ENCODE results near the gene RPS2.
A peak's percentile ranks its signal among the peaks of the same experiment; 100 is the strongest.
"Not testable (repeated sequence)": the region's sequence is repeated elsewhere in the genome, so short reads cannot be mapped to it uniquely, and the experiment has no call there.

Gene RPS2

DNA sequence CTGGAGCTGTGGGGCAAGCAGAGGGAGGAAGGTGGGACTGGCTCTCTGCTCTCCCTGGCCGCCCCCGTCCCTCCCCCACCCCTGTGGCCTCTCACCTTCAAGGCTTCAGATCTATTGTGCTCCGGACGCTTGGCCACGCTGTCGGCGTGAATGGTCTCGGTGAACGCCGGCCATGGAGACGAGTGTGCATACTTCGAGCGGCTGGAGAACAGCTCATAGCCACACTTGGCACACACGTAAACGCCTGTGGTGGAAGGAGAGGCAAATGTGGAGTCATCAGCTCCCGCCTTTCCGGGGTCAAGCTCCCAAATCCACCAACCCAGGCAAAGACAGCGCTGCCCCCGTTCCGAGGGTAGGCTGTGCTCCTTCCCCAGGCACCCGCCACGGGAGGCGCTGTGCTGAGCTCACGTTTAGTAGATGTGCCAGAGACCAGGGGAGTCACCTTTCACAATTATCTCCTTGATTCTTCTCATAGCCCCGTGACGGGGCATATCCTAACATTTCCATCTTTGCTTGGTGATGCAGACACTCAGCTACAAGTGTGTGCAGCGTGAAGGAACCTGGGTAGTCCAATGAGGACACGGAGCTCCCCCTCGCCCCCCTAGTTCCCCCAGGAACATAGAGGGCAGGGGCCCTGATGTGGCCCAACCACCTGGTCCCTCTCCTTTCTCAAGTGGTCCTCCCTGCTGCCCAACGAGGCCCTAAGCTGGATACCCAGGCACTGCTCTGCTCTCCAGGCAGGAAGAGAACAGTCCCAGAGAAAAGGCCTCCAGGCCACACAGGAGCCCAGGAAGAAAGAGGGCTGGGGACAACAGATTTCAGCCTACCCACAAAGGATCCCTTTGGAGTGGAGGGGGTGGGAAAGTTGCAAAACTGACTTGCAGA lies 23.2 kb downstream of the RPS2 start:
- DNase-seq: no peak

DNA sequence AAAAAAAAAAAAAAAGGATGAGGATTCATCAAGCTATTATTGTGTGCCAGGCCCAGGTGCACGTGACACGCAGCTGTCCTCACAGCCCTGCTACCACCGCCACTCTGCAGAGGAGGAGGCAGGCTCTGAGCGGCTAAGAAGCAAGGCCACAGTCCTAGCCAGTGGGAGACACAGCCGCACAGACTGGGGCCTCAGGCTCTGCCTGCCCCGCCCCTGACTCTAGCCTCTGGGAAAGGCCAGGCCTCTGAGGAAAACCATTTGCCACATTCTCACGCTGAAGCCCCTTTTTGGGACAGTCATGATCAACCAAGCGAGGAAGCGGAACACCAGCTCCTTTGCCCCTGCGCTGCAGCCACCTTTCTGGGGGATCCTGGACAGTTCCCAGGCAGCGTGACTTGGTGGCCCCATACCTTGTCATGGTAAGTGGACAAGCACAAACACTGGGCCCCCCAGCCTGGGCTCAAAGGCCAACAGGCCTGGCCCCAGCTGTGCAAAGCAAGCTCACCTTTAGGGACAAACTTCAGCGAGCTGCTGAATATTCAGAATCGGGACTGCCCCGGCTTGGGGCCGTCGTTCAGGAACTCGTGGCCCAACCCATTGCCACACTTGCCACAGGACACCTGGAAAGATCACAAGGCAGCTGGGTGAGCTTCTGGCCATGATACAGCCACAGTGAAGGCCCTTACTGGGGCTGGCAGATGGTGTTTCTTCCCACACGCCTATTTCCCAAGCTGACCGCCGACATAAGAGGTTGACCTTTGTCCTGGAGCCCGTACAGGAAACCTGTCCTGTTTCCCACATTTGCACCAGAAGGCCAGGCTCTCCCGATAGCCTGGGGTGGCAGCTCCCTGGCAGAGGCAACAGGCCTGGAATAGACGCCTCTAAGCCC lies 24.1 kb downstream of the RPS2 start:
- DNase-seq: no peak

DNA sequence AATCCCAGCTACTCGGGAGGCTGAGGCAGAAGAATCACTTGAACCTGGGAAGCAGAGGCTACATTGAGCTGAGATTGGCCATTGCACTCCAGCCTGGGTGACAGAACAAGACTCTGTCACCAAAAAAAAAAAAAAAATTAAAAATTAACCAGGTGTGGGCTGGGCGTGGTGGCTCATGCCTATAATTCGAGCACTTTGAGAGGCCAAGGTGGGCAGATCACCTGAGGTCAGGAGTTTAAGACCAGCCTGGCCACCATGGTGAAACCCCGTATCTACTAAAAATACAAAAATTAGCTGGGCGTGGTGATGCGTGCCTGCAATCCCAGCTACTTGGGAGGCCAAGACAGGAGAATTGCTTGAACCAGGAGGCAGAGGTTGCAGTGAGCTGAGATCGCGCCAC lies 24.8 kb downstream of the RPS2 start:
- DNase-seq: not testable (repeated sequence)

DNA sequence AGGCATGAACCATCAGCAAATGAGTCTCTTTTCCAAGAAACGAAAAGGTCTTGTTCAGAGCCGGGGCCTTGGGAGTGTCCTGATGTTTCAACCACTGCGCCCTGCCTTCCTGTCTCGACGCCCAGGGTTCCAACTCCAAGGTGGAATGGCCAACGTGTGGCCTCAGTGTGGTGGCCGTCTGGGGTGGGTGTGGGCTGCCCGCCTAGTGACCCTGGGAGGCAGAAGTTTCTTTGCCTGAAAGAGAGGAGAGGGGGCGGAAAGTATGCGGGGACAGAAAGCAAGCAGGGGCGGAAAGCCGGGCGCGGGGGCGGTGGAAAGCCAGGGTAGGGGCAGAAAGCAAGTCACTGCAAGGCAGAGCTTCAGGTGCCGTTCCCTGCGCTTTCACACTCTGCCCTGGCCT lies 25.7 kb downstream of the RPS2 start:
- no peak for DNase-seq

DNA sequence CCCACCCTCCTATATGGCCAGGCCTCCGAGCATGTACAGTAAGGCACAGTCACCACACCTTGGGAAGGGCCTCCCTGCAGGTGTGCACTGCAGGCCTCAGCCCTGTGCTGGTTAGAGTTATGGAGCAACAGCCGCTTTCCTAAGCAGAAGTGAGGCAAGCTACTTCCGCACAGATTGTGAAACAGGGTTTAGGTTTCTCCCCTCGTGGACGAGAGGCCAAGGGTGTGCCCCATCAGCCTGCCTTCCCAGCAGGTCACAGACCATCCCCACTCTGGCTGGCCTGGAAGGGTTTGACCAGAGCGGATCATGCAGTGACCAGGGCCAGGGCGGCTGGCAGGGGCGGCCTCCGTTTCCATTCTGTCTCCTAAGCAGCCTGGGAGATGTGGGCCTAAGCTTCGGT lies 26.3 kb downstream of the RPS2 start:
- DNase-seq: no peak

DNA sequence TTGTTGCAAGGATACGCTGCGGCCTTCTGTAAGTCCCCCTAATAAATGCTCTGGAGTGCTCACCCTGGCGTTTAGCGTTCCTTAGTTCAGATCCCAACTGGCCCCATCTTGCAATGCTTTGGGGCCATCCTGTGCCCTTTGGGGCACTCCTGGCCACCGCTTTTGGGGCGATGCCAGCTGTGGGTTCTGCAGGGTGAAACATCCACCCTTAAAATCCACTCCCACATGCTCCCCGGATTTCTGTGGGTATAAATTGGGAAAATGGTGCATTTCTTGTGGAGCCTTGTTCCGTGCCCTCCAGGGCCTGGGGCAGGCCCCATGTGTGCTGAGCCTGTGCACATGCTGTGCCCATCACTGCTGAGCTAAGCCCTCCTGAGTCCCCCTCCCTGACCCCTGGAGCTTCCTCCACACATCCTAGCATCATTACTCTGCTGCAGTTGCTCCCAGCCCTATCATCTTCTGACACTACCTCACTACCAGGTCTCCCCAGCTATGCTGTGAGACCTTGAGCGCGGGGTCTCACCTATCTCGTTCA lies 27.6 kb downstream of the RPS2 start:
- DNase-seq: no peak

DNA sequence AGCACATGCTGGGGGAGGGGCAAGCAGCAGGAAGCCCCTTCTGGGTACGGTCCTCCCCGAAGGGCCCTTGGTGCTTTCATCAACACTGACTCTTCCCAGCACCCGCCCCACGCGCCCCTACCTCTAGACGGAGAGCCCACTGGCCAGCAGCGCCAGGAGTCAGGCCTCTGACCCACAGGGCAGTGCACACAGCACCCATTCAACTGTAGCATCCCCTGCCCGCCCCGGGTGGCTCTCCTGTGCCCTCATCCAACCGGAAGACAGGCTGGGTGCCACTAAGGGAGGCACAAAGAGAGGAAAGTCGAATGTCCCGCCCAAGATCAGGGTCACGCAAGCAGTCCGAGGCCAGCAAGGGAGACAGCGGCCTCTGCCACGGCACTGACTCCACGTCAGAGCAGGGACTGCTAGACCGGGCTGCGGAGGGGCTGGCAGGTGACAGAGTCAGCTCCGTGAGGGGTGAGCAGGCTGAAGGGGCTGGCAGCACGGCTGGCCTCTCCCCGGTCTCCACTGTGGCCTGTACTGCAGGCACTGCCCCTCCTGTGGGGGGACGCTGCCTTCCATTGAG lies 31.4 kb downstream of the RPS2 start:
- no peak for DNase-seq

DNA sequence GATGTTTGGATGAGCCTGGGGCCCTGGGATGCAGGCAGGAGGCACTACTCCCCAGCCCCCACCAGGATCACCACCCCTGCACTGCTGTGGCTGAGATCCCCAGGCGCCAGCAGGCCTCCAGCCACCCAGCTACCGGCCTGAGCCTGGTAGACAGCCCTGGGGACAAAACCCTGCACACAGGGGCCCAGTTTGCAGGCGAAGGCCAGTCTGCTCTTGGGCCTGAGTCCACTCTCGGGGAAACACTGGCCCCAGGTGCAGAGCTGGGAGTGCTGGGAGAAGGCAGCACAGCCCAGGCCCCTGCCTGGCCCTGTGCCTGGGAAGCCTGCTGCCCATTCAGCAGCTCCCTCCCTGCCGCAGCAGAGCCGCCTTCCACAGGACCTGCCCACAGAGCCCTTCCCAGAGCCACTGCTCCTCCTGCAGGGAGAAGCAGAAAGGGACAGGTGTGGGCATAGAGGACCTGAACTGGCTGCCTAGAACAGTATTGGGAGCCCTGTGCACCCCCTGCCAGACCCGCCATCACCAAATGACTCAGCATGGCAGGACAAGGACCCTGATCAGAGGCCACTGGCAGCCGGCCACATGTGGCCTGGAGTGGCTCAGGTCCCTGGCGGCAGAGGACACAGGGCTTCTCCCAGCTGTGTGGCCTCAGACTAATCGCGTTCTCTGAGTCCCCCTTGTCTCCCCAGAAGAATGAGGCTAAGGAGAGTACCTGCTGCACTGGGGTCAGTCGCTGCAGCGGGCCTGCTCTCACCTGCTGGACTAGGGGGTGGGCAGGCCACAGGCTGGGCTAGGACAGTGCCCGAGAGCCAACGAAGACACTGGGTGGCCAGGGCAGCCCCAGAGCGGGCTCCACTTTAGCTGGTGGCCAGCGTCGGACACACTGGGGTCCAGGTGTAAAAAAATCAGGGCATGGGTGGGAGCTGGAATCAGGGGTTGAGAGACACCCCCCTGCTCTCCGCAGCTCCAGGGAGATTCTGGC lies 32.3 kb downstream of the RPS2 start:
- no peak for DNase-seq

DNA sequence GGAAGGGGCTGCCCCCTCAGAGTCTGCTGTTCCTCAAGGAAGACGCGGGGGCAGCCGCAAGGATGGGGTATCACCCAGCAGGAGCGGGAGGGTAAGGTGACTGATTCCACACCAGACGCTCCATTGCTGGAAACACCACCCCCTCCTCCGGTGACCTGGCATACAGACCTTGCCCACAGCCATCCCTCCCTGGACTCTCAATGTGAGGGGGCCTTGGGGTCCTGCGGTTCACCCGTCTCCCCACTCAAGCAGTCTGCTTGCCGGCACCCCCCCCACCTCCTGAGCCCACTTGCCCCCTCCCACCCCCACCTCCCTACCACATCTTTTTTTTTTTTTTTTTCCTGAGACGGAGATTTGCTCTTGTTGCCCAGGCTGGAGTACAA lies 34.3 kb downstream of the RPS2 start:
- DNase-seq: no peak

DNA sequence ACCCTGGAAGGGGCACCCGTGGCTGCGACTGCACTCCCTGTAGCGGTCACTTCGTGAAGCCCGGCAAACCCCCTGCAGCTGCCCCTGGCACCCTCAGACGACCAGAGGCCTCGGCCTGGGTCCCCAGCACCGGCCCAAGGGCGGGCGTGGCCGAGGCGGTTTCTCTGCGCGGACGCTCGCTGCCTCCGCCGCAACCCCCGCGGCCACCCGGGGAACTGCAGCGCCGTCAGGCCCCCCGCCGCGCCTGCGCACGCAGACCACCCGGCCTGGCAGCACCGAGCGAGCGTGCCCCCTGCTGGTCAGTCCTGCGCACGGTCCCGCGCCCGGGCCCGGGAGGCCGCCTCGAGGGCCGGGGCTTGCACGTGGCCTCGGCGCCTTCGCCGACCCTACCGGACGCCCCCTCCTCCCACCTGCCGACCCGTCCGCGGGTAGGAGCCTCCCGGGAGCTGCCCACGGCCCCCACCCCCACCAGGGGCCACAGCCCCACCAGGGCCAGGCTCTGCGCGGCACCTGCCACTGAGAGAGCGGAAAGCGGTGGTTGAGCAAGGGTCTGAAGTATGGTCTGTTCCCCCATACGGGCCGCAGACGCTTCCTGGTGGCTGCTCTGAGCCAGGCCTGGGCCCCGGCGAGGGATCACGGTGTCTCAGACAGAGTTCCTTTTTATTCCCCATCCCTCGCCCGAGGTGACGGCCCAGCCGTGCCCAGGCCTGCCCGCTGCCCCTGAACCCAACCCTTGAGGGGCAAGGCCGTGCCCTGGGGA lies 34.9 kb downstream of the RPS2 start:
- DNase-seq: peak; percentile 83

DNA sequence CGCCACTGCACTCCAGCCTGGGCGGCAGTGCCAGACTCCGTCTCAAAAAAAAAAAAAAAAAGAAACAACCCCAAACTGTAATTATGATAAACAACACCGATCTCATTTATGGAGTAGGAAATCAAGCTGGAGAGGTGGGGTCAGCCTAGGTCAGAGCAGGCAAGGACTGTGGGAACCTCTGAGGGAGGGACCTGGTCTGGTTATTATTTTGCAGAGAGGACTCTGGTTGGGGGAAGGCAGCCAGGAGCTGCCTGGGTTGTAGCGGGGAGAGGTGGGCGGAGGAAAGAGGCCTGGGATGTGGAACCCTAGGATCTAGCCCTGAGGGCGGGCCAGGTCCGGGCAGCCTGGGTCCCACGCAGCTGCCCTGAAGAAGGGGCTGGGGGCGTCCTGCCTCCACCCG lies 35.5 kb downstream of the RPS2 start:
- no peak for DNase-seq

DNA sequence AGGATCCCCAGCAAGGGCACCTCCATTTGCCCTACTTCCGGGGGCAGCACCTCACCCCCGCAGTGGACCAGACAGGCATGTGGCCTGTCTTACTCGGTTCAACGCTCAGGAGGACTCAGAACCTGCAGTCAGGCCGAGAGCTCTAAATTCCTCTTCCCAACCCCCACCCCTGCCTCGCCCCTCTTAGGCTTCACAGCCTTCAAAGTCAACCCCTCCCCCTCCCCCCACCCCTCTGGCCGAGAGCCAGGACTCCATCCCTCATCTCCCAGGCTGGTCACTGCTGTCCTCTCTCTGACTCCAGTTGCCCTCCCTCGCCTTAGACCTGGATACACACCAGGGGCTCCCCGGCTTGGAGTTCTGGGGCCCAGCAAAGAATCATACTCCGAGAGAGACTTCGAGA lies 38.4 kb downstream of the RPS2 start:
- DNase-seq: no peak

DNA sequence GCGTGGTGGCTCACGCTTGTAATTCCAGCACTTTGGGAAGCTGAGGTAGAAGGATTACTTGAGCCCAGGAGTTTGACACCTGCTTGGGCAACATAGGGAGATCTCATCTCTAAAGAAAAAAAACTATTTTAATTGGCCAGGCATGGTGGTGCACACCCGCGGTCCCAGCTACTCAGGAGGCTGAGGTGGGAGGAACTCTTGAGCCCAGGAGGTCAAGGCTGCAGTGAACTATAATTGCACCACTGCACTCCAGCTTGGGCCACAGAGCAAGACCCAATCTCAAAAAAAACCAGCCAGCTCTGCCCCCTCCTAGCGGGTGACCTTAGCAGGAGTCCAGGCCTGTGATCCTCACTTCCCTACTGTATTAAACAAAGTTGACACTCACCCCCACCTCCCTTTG lies 40.5 kb downstream of the RPS2 start:
- DNase-seq: no peak

DNA sequence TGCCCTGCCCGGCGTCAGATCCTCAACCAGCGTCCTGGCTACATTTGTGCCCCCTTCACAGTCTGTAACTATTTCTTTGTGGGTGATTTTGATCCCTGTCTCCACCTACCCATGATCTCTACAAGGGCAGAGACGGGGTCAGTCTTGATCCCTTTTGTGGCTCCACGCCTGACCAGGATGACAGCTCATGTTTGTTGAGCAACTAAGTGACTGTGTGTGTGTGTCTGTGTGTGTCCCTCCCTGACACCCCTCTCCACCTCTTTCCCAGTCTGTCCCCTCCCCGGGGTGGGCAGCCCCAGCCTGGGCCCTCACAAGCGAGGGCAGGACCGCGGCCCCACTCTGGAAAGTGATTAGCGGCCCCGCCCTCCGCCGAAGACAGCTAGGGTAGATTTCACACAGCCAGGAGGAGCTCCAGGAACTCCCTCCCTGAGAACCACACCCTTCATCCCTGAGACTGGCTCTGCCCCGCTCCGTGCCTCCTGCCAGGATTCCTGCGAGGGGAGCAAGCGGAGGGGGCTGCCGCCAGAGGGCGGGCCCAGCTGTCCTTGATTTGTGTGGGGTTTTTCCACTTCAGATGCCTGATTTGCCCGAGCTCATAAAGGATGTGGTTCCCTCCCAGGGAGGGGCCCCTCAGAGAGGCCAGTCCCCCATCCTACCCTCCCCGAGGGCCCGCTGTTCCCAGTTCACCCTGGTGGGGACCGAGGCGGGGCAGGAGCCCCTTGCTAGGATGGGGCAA lies 41.2 kb downstream of the RPS2 start:
- no peak for DNase-seq

DNA sequence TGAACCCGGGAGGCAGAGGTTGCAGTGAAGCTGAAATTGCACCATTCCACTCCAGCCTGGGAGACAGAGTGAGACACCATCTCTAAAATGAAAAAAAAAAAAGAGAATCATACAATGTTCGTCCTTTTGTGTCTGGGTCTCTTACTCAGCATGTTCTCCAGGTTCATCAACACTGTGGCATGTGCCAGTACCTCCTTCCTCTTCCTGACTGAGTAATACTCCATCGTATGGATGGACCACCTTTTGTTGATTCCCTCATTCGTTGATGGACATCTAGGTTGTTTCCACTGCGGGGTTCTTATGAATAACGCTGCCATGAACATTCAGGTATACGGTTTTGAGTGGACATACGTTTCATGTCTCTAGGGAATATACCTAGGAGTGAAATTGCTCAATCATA lies 42.3 kb downstream of the RPS2 start:
- no peak for DNase-seq

DNA sequence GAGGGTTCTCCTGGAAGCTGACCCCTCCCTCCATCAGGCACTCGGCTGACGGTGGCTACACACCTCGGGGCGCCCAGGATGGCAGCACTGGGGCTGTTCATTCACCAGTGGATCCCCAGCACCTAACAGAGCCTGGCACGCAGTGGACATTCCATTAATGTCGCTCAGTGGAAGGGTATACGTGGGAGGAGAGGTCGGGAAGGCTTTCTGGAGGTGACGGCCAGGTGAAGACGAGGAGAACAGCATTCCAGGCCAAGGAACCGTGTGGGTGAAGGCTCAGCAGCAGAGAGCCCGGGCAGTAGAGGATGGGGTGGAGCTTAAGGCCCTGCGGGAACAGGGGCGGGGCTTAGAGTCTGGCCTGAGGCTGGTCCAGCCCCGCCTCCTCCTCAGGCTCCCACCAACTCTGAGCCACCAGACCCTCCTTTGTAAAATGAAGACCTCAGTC lies 43.9 kb downstream of the RPS2 start:
- DNase-seq: no peak

DNA sequence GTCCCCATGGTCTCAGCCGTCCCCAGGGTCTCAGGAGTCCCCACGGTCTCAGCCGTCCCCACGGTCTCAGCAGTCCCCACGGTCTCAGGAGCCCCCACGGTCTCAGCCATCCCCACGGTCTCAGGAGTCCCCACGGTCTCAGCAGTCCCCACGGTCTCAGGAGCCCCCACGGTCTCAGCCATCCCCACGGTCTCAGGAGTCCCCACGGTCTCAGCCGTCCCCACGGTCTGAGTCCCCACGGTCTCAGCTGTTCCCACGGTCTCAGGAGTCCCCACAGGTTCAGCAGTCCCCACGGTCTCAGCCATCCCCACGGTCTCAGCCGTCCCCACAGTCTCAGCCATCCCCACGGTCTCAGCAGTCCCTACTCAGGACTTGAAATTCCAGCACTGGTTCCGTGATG lies 44.5 kb downstream of the RPS2 start:
- not testable (repeated sequence) for DNase-seq

DNA sequence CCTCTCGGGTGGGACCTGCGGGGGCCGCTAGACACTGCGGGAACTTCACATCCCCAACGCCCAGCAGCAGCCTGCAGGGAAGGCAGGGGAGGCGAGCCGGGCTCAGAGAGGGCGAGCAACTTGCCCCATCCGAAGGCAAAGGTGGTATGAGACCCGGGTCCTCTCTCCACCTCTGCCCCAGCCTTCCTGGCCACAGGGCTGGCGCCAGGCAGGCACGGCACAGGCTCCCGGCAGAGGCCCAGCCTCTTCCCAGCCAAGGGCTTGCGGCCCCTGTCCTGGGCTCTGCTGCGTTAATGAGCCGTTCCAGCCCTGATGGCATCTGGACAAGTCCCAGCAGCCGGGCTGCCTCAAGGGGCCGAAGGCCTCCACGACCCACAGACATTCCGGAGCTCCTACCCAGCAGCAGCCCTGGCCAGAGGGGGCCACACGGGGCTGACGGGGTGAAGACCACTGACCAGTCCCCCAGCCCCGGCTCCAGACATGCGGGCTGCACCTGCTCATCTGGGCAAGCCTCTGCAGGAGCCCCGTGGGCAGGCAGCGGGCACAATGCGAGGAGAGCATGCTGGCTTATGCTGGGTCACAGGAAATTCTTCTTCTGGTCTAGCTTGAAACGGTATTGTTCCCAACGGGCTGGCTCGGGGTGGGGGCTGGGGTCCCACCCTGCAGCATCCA lies 45.2 kb downstream of the RPS2 start:
- DNase-seq: no peak

DNA sequence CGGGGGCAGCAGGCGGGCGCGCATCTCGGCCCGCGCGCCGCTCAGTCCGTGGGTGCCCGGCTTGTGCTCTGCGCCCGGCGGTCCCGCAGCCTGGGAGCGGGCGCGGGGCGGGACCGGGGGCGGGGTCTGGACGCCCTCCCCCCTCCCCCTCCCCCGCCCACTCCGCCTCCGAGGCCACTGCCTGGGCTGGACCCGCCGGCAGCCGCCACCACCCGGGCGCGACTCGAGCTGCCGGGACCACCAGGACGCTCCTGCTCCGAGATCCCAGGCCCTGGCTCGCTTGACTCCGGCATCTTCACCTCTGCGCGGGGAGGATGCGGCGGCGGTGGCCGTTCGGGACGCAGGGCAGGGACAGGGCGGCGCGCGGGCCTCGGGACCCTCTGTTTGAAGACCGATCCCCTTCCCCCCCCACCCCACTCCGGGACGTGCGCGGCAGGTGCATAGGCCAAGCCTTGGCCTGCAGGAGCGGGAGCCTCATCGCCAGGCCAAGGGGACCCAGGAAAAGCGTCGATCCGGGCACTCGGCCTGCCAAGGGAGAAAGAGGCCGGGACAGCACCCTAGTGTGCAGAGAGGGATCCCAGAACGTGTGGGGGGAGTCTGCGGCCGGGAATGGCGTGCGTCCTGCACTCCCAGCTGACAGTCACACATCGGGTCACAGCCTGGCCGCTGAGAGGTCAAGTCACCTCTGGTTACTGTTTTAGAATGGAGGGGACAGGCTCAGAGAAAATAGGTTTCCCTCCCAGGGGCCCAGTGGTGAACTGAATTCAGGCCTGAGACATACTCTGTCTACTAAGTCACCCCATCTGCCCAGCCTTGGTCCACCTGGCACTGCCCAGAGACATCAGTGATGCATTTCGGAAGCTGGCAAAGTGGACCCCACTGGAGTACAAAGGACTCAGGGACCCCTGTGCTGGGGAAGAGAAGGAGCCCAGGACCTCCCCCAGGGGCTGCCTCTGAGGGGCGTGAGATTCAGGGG lies 46.0 kb downstream of the RPS2 start, which contains the start of gene HS3ST6:
Gene HS3ST6 (minus strand): TSS at position 65 of the 976 bp plus-strand sequence. CDS start 92 bp downstream, outside the sequence.
- no peak for DNase-seq

Measured in GDM1 (cell line).